HEK293 (cell line): ENCODE measurements around the gene UBIAD1.

Experiments
- MYNN ChIP-seq: fragments of 450-650 bp; formaldehyde crosslinking; IDR thresholded peaks from 2 replicates; pipeline ENCODE4 v1.5.1; 2016; ENCODE audit warnings: missing biosample characterization, missing genetic modification characterization, borderline replicate concordance
- ZNF677 ChIP-seq: fragments of 450-650 bp; IDR thresholded peaks from 2 replicates; pipeline ENCODE4 v1.5.0; 2018; ENCODE audit warnings: missing biosample characterization, mild to moderate bottlenecking, missing genetic modification characterization, moderate library complexity

UBIAD1 gene

GRCh38 chr1:11337580-11338073, 64.6 kb downstream of the UBIAD1 start (continued):
- TF ChIP-seq ZNF677 (tag by site-specific recombination) (no peak), MYNN (no peak)
